ENCODE results near the gene DHX9. TPM values are rescaled to one million over a fixed set of nuclear protein-coding genes. Genes with fewer than 3 reads are reported as not detected.

Gene DHX9
- total RNA-seq, 1 donor from 2014 or later: 61.9 TPM

GRCh38 chr1:182811975-182812722 lies 27.0 kb upstream of the DHX9 start:
- H3K4me3 ChIP-seq: no peak overlapping the region
- H3K36me3 ChIP-seq: peaks cover 22% of the 10 kb centered on the region
- H3K9me3 ChIP-seq (replicated peaks): no peaks in the 10 kb centered on the region
- H3K27ac ChIP-seq (replicated peaks): no peak overlapping the region
- H3K27me3 ChIP-seq (ENCODE audit: low read depth): no peaks in the 10 kb centered on the region
- no peak for TF ChIP-seq CTCF (IDR thresholded peaks at IDR 0.05; ENCODE audit: borderline replicate concordance)
- peaks cover 5% of the 10 kb centered on the region for H3K4me1 ChIP-seq
- intact Hi-C loops (cut with micrococcal nuclease): no loop called here
- DNase-seq: no peak

- H3K27ac ChIP-seq (replicated peaks): no peak overlapping the region
- intact Hi-C loops (cut with micrococcal nuclease): no loop called here
- no peak for TF ChIP-seq CTCF (IDR thresholded peaks at IDR 0.05; ENCODE audit: borderline replicate concordance)
- no peaks in the 10 kb centered on the region for H3K4me1 ChIP-seq
- no peaks in the 10 kb centered on the region for H3K9me3 ChIP-seq (replicated peaks)
- no peak overlapping the region for H3K4me3 ChIP-seq
- DNase-seq: no peak
- H3K27me3 ChIP-seq (ENCODE audit: low read depth): no peaks in the 10 kb centered on the region
- H3K36me3 ChIP-seq: peaks cover 45% of the 10 kb centered on the region
These were observed 22.3 kb upstream of the DHX9 start for GRCh38 chr1:182816863-182817262.

GRCh38 chr1:182817802-182818201 lies 21.3 kb upstream of the DHX9 start:
- peaks cover 45% of the 10 kb centered on the region for H3K36me3 ChIP-seq
- no peak for TF ChIP-seq CTCF (IDR thresholded peaks at IDR 0.05; ENCODE audit: borderline replicate concordance)
- no peaks in the 10 kb centered on the region for H3K9me3 ChIP-seq (replicated peaks)
- intact Hi-C loops (cut with micrococcal nuclease): no loop called here
- no peak overlapping the region for H3K4me3 ChIP-seq
- no peak for DNase-seq
- H3K27me3 ChIP-seq (ENCODE audit: low read depth): no peaks in the 10 kb centered on the region
- no peak overlapping the region for H3K27ac ChIP-seq (replicated peaks)
- no peaks in the 10 kb centered on the region for H3K4me1 ChIP-seq

GRCh38 chr1:182823220-182823619 lies 15.9 kb upstream of the DHX9 start:
- Histone ChIP-seq H3K27me3 (ENCODE audit: low read depth) (no peaks in the 10 kb centered on the region), H3K4me3 (no peak overlapping the region), H3K9me3 (replicated peaks) (no peaks in the 10 kb centered on the region), H3K27ac (replicated peaks) (no peak overlapping the region), H3K4me1 (no peaks in the 10 kb centered on the region), H3K36me3 (peaks cover 12% of the 10 kb centered on the region)
- TF ChIP-seq CTCF (IDR thresholded peaks at IDR 0.05; ENCODE audit: borderline replicate concordance): no peak
- DNase-seq: no peak
- intact Hi-C loops (cut with micrococcal nuclease): no loop called here

GRCh38 chr1:182826892-182827291 lies 12.3 kb upstream of the DHX9 start:
- H3K27ac ChIP-seq (replicated peaks): no peak overlapping the region
- H3K27me3 ChIP-seq (ENCODE audit: low read depth): no peaks in the 10 kb centered on the region
- H3K4me1 ChIP-seq: no peaks in the 10 kb centered on the region
- no peaks in the 10 kb centered on the region for H3K9me3 ChIP-seq (replicated peaks)
- intact Hi-C loops (cut with micrococcal nuclease): no loop called here
- no peak for TF ChIP-seq CTCF (IDR thresholded peaks at IDR 0.05; ENCODE audit: borderline replicate concordance)
- H3K4me3 ChIP-seq: no peak overlapping the region
- DNase-seq: no peak
- no peaks in the 10 kb centered on the region for H3K36me3 ChIP-seq
